GM21360 (cell line): ENCODE data around the gene TIE1.

Source experiments
- ATAC-seq: cut with Tn5 transposase; IDR thresholded peaks from one replicate; pipeline ENCODE4 v1.9.1; 2021; ENCODE audit warnings: mild to moderate bottlenecking, moderate library complexity; ENCODE audit not compliant: unreplicated experiment

Gene TIE1

DNA sequence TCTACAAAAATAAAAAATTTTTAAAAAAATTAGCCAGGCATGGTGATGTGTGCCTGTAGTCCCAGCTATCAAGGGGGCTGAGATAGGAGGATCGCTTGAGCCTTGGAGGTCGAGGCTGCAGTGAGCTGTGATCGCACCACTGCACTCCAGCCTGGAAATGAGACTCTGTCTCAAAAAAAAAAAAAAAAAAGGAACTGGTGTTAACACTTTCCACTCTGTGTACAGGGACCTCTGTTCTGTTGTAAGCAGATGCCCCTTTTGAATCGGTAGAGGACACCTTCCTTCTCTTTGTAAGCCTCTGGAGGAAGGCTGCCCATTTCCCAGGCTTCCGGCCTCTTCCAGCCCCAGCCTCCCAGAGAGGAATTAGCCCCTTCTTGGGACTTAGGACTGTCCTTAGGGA lies 8.1 kb upstream of the TIE1 start:
- ATAC-seq: no peak

DNA sequence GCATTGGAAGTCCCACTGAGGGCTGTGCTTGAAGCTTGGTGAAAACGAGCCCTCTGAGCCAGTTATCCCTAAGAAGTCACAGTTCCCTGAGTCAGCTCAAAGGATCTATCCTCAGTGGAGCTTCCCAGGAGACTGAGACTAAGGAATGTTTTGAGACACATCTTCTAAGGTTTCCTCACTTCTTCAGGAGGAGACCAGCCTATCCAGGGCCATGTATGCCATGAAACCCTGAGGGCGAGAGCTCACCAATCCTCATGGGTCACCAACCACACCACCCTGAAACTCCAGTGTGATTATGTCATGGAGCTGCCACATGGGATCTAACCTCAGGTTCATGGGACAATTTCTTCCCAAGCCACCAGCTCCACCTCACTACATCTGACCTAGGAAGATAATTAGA lies 7.6 kb upstream of the TIE1 start:
- ATAC-seq: no peak

DNA sequence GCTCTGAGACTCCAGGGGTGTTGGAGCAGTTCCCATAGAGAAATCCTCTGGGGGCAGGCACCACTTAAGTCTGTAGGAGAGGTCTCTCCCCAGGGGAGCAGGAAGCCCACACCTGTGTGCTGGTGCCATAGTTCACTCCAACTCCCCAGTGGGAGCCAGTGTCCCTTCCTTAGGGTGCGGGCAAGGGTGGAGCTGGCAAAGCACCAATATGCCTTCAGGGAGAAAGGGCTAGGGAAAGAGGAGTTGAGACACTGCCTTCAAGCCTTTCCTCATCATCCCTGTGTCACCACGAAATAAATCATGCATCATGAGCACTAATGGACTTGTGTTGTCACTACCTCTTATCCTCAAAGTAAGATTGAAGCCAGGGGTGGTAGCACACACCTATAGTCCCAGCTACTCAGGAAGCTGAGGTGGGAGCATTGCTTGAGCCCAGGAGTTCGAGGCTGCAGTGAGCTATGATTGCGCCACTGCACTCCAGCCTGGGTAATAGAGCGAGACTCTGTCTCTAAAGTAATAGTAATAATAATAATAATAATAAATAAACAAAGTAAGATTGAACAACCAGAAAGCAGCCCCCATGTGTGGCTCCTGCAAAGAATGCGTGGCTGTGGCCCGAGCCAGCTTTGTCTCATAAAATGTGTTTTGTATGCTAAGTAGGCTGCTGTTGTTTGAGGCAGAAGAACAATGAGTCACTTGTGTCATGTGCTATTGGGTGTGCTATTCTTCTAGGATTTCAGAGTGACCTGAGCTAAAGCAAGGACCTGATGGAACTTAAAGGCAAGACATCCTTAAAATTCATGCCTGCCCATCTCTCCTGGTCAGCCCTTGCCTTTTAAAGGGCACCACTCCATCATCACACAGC lies 6.7 kb upstream of the TIE1 start:
- no peak for ATAC-seq

DNA sequence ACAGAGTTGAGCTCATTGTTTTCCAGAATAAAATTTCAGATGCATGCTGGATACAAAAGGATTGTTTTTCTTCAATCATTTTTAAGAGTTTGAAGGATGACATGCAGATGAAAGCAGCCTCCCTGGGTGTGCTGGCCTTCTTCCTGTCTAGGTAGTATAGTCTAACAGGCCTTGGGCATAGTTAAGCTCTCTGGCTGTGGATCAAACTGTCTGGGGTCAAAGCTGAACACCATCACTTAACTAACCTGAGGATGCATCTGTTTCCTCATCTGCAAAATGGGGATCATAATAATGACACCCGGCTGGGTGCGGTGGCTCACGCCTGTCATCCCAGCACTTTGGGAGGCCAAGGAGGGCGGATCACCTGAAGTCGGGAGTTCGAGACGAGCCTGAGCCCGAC lies 6.0 kb upstream of the TIE1 start:
- no peak for ATAC-seq

DNA sequence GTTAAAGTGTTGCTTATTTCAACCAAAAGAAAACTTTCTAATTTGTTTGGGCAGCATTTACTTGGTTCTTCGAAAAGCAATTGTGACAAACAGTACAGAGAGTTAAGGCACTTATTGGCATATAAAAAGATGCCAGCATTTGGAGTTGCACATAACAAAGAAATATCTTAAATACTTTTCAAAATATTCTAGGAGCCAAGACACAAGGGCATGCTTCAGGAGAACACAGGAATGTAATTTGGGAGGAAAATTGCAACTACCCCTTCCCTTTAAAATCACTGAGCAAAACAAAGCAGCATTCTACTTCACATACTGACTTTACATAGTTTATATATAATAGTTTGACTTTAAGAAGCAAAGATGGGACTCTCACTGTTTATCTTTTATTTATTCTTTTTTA lies 4.6 kb upstream of the TIE1 start:
- ATAC-seq: no peak

DNA sequence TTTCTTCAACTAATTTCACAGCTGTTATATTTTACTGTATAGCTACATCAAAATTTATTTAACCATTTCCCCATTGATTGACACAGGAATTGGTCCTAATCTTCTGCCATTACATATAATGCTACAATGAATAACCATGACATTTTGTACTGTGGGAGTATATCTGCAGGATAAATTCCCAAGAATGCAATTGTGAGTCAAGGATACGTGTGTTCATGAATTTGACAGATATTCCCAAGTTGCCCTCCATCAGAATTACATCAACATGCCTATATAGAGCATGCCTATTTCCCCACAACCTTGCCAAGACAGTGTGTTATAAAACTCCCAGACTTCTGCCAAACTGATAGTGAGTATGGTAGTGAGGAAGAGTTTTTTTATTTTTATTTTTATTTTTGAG lies 2.7 kb upstream of the TIE1 start:
- no peak for ATAC-seq

DNA sequence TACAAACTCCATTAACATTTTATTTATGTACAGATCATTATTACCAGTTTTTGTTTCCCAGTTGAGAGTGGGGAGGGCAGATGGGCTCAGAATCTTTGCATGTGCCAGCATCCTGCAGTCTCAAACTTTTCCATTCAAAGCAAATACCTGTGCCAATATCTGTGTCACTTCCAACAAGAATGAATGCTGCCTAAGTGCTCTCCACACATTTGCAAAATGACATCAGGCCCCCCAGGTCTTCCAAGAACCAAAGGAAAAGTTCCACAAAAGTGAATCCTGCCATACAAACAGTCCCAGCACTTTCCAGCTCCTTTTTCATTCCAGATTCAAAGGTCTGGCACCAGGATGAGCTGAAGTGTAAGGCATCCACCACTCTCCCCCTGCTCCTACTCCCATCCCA lies 1.7 kb upstream of the TIE1 start:
- no peak for ATAC-seq

DNA sequence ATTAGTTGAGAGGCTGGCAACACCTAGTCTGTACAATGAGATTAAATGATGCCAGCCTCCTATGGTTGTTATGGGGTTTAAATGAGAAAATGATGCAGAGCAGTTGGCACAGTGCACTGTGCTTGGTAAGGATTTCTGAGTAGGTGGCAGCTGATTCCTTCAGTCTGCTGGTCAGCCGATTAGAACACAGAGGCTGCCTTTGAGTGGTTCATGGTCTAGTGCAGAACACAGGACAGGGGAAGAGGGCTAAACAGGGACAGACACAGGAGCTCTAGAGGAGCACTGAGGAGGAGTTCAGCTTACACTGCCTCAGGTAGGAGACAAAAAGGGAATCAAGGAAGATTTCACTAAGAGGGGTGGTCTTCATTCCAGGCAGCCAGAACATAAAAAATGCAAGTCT lies 1.4 kb downstream of the TIE1 start:
- ATAC-seq: no peak

DNA sequence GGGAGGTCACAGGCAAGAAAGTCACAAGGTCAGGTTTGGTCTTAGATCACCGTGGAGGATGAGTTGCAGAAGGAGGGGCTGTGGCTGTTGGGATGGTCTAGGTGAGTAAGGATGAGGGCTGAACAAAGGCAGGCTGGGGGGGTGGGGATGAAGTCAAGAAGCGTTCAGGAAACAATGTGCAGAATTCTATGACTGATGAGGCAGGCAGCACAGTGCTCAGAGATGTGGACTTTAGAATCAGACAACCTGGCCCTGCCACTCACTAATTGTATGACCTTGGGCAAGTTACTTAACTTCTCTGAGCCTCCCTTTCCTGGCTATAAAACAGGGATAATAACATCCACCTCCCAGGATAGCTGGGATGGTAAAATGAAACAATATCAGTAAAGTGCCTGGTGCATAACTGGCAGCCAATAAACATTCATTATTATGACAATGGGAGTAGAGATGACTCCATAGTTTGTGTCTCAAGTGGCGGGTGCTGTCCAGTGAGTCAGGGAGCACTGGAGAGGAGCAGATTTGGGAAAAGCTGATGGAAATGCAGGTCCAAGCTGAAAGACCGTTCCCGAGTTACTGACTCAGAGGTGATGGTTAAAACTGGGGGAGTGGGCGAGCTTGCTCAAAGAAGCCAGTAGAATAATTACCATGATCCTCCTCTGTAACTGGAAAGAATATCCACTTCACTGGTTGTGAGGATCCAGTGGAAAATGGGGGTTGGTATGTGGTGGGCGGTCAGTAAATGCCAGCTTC lies 2.1 kb downstream of the TIE1 start:
- ATAC-seq: no peak

DNA sequence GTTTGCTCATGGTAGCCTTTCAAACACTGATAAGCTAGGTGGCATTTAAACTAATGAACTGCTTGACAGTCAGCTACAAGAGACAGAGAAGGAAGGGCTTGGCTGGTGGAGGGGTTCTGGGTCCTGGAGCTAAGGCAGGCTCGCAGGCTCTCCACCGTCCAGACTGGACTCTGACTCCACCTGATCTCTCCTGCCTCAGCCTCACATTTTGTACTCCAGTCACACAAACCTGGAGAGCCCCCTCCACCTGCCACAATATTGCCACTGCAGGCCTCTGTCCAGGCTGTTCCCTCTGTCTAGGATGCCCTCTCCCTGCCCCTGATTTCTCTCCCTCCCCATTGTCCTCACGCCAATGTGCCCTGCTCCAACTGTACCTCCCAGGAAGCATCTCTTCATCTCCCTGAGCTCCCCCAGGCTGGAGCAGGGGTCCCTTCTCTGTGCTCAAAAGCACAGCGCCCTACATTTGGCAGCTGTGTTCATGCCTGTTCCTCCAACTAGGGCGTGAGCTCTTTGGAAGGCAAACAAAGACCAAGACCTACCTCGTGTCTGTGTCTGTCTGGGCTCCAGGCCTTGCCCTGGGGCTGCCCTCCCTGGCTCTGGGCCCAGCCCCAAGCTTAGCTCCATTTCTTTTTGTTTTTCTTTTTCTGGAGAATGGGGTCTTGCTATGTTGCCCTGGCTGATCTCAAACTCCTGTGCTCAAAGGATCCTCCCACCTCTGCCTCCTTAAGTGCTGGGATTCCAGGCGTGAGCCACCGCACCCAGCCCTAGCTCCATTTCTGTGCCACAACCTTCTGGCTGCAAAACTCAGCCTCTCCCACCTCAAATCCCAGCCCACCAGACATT lies 2.9 kb downstream of the TIE1 start:
- ATAC-seq: no peak

DNA sequence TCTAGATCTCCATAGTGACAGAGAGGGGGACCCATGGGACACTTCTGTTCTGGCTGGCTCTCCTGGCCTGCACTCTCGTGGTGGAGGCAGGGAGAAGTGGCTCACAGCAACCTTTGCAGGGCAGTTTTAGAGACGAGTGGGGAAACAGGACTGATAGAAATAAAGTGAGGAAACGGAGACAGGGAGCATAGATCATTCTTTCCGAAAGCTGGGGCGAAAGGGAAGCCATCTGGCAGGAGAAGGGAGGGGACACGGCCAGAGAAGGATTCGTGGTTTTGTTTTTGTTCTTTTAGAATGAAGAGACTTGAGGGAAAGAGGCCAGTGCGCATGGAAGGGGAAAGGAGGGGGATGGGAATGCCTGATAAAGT lies 3.5 kb downstream of the TIE1 start:
- ATAC-seq: no peak

DNA sequence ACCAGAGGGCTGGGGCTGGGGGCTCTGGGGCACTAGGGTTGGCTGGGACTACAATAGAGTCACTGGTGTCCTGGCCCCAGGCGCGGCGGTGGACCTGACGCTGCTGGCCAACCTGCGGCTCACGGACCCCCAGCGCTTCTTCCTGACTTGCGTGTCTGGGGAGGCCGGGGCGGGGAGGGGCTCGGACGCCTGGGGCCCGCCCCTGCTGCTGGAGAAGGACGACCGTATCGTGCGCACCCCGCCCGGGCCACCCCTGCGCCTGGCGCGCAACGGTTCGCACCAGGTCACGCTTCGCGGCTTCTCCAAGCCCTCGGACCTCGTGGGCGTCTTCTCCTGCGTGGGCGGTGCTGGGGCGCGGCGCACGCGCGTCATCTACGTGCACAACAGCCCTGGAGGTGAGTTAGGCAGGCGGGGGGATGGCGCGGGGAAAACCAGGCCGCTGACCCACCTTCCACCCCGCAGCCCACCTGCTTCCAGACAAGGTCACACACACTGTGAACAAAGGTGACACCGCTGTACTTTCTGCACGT lies 4.1 kb downstream of the TIE1 start:
- no peak for ATAC-seq

DNA sequence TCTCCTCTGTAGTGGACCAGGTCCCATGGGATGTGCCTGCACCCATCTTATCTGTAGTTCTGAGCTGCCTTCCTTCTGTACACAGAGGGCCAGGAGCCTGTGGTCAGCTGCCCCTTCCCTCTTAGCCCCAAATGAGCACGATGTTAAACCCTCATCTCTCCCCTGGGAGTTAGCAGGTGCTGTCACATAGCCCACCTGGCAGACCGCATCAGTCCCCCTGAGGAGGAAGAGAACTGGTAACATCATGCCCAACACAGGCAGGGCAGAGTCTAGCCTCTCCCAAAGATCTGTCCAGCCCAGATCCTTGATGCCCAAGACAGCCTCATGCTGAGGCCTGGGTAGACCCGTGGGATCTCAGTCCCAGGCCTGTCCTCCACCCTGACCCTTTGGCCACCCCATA lies 4.7 kb downstream of the TIE1 start:
- ATAC-seq: no peak

DNA sequence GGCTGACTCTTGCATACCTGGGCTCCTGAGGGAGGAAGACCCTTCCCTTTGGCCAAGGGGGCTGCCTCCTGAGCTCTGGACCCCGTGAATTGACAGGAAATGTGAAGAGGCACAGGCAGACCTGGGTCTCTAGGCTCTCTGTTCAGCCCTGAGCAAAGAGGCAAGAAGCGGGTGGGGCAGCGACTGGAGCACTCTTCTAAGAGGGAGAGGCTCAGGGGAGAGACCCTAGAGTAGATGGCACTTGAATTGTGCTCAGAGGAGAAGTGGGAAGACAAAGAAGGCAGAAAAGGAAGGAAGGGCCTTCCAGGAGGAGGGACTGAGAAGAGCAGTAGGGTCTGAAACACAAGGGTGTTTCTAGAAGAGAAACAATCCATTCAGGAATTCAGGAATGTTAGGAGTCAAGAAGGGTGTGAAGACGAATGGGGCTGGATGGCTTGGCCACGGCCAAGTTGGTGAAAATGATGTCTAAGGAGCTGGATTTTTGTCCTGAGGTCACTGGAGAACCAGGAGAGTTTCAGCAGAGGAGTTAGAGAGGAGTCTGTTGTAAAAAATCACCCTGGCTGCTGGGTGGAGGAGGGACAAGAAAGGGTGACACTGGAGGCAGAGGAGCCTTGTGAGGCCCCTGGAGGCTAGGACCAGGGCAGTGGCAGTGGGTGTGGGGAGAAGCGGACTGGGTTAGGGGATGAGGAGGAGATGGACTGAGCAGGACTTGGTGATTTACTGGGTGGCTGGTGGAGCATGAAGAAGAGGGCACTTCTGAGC lies 5.3 kb downstream of the TIE1 start:
- no peak for ATAC-seq

DNA sequence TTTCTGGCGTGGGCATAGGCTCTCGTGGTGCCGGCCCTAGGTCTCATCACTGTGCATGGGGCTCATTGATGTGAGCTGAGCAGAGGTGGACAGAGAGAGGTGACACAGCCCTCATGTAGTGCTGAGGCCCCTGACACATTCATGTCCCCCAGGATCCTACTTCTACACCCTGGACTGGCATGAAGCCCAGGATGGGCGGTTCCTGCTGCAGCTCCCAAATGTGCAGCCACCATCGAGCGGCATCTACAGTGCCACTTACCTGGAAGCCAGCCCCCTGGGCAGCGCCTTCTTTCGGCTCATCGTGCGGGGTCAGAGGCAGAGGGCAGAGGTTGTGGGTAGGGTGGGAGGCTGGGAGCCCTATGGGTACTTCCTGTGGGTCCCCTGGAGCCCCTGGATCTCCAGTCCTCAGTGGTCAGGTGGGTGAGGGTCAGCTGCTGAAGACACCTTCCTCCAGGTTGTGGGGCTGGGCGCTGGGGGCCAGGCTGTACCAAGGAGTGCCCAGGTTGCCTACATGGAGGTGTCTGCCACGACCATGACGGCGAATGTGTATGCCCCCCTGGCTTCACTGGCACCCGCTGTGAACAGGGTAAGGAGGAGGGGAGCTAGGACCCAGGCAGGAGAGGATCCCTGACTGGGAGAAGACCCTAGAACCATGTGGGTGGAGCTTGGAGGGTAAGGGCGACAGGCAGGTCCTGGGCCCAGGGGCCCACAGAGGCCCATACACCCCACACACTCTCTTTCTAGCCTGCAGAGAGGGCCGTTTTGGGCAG lies 6.1 kb downstream of the TIE1 start:
- no peak for ATAC-seq

DNA sequence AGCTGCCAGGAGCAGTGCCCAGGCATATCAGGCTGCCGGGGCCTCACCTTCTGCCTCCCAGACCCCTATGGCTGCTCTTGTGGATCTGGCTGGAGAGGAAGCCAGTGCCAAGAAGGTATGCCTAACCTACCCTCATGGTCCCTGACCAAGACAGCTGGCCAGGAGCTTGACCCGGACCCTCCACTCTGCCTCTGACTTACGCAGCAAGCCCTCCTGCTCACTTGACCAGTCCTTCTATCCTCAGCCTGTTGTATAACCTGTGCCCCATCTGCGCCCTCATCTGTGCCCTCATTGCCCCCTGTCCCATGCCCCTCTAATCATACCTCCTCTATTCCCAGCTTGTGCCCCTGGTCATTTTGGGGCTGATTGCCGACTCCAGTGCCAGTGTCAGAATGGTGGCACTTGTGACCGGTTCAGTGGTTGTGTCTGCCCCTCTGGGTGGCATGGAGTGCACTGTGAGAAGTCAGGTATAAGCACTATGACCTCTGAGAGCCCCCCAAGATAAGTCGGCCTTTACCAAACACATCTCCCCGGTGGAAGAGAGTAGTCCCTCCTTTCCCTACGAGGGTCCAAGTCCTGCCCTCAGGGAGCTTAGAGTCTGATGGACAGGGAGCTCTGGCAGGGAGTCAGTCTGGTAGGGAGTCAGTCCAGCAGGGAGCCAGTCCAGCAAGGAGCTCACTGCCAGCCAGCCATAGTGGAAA lies 6.8 kb downstream of the TIE1 start:
- no peak for ATAC-seq

DNA sequence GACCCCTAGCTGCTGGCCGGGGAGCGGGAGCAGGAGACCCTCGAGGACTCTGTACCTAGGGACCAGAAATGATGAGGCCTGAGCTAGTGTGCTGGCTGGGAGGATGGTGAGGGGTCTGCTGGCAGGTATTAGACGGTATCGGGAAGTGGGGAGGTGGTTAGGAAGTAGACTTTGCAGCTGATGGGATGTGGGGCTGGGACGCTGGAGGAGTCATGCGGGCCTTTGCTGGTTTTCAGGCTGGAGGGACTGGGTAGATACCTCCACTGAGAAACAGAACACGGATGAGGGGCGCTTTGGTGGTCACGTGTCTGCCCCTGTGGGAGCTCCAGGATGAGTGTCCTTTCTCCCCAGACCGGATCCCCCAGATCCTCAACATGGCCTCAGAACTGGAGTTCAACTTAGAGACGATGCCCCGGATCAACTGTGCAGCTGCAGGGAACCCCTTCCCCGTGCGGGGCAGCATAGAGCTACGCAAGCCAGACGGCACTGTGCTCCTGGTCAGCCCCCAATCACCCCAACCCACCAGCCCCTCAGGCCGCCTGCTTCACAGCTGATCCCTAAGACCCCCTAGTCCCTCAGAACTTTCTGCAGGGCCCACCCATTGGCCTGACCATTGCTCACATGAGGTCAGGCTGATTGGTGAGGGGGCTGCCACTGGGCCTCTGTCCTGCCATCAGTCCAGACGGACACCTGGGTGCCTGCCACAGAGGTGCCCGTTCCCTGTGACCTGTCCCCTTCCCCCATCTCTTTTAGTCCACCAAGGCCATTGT lies 8.0 kb downstream of the TIE1 start:
- no peak for ATAC-seq

DNA sequence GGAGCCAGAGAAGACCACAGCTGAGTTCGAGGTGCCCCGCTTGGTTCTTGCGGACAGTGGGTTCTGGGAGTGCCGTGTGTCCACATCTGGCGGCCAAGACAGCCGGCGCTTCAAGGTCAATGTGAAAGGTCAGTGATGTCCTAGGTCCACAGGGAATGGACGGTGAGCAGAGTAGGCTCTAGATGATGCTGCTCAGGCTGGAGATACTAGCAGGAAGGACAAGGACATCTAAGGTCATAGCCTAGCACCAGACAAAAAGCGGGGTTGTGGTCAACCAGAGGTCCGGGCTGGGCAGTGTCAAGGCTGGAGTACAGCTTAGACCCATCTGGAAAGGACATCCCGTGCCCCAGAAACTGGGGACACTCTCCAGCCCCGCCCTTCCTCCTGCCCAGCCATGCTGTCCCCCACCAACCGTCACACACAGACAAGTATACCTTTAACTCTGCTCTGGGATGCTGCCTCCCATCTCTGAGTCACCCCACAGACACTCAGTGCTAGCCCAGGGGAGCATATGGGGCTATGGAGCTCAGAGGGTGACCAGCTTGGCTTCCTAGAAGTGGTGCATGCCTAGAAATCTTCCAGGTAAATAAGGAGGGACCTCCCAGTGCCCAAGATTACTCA lies 8.7 kb downstream of the TIE1 start:
- no peak for ATAC-seq
